COR-L47 (cell line): ENCODE data around the gene MON2.

Experiments
- DNase-seq: peaks from one replicate; lab custom pipeline; 2025; lab: John Stamatoyannopoulos, UW

The MON2 gene

GRCh38 chr12:62613081-62613480 is 146.5 kb downstream of the MON2 start:
- DNase-seq: no peak

DNA sequence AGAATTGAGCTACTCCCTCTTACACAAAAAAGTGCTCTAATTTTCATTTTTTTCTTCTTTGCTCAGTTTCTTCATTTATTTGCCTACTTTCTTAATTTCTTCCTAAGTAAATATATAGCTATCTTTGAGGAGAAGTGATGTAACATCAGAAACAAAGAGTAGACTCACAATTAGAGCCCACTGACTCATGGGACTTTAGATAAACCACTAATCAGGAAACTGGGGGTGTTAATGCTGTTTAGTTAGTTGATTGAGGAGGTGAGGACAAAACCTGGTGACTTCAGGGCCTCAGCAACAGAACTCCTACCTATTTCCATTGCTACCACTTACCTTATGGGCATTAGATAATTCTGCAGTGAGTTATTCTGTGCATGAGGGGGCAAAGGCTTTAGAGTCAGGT is 151.7 kb downstream of the MON2 start:
- DNase-seq: no peak

- DNase-seq: no peak
Measured at GRCh38 chr12:62618930-62619329, 152.3 kb downstream of the MON2 start.

DNA sequence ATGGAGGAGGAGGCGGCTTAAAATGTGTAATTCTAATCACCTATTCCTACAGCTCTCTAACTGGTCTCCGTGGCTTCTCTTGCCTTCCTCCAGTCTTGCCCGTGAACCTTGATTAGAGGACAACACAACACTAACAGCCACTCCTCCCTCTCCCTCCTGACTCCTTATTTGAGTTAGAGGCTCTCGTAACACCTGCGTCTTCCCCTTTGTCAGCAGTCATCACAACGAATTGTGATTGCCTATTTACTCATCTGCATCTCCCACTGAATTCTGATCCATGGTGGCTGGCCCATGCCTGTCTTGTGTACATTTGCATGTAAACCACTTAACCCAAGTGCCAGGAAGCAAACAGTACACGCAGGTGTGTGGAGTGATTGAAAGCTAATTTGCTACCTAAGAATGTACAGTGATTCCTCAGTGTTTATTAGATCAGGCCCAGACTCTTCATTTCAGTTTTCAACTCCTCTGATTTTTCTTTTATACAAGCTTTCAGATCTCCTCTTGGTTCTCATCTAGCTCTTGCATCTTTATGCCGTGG is 154.5 kb downstream of the MON2 start:
- DNase-seq: peak; percentile 92

GRCh38 chr12:62622177-62622576 is 155.6 kb downstream of the MON2 start:
- DNase-seq: no peak

GRCh38 chr12:62625228-62625627 is 158.6 kb downstream of the MON2 start:
- no peak for DNase-seq

- DNase-seq: no peak
Measured at GRCh38 chr12:62627181-62627580, 160.6 kb downstream of the MON2 start.

- no peak for DNase-seq
Measured at GRCh38 chr12:62629413-62629812, 162.8 kb downstream of the MON2 start.

DNA sequence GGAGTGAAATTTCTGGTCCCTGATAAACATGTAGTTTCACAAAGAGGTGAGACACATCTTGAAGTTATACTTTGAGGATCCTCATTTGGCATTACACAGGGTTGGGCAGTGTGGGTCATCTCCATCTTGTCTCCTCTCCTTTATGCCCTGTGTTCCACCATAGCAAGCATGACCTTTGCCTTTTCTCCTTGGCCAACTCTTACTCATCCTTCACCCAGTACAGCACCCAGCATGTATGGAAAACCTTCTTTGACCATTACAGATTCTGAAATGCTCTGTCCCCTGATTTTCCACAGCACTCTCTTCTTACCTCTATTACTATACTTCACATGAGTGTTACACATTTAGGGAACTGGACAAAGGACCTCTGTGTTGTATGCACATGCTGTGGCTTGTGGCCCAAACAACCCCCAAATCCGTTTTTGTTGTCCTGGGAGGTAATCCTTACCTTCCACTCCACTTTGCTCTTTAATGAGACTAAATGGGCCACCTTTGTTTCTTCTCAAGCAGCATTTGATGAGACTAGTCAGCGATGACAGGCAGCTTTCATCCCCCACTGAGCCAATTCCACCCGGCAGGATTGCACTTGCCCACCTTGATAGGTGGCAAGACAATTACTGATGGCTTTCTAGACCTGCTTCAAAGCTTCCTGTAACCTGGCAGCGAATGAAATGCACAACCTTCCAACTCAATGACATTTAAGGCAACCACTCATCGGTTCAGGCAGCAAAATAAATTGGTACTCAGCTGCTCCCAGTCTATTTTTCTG is 163.5 kb downstream of the MON2 start:
- peak; percentile 81 for DNase-seq

- DNase-seq: peak; percentile 72
Measured at GRCh38 chr12:62631471-62632410, 165.1 kb downstream of the MON2 start.

DNA sequence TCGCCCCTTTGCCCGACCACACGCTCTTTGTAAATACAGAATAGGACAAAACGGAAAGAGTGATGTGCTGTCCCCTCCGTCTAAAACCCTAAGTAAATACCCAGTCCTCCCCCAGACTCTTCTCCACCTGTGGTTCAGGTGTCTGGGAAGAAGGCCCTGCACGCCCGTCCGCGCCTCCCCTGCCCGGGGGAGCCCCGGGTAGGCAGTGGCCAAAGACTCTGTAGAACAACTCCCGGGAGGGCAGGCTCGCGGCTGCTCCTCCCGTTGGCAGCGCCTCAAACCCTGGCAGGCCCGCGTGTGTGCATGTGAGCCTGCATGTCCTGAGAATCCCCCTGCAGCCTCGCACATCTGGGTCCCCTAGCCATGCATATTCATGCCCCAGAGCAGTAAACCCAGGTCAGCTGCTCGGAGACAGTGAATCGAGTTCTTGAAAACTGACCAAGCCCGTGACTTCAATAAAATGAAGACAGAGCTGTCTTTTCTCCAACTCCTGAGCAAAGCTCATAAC is 165.8 kb downstream of the MON2 start:
- DNase-seq: no peak

GRCh38 chr12:62635649-62636048 is 169.0 kb downstream of the MON2 start:
- no peak for DNase-seq

DNA sequence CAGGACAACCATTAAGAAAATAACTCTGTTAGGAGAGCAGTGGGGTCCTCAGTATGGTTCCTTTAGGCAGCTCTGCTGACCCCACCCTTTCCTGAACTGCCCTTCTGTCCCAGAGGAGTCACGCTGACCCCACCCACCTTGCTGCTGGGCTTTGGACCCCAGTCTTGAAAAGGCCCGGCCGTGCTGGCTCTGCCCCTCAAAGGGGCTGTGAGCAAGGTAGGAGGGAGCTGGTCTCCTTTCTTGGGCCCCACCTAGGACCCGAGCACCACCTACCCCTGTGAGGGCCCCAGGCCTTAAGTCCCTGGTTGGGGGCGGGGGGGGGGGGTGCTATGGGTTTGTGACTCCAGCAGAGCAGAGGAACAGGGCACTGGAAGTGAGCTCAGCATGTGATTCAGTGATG is 171.1 kb downstream of the MON2 start:
- no peak for DNase-seq

- DNase-seq: no peak
Measured at GRCh38 chr12:62640910-62641448, 174.4 kb downstream of the MON2 start.

DNA sequence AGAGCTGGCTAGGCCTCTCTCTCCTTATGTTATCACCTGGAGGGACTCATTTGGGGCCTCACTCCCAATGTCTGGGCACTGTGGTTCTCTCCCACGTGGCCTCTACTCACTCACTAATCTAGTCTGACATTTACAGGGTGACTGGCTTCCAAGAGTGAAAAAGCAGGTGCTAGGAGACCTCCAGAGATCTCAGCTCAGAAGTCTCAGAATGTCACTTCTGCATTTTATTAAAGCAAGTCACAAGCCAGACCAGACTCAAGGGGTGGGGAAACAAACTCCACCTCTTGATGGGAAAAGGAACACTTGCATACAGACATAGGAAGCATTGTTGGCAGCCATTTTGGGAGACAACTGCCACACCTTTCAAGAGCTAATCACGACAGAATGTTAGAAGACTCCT is 175.9 kb downstream of the MON2 start:
- DNase-seq: no peak

- no peak for DNase-seq
Measured at GRCh38 chr12:62643486-62643885, 176.9 kb downstream of the MON2 start.

GRCh38 chr12:62646566-62646965 is 179.9 kb downstream of the MON2 start:
- no peak for DNase-seq

DNA sequence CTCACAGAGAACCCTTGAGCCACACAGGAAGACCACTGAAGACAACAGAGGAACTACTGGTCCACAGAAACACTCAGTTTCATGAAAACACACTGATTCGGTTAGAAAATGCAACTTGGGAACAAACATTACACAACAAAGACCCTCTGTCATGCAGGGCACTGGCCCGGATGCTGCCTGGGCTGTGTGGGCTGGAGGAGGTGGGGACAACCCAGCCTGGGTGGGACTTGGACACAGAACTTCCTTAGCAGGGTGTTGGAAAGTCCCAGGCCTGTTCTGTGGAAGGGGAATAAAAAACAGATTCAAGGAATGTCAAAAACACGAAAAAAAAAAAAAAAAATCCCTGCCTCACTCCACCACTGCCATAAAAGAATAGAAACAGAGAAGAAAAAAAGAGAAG is 181.0 kb downstream of the MON2 start:
- no peak for DNase-seq

DNA sequence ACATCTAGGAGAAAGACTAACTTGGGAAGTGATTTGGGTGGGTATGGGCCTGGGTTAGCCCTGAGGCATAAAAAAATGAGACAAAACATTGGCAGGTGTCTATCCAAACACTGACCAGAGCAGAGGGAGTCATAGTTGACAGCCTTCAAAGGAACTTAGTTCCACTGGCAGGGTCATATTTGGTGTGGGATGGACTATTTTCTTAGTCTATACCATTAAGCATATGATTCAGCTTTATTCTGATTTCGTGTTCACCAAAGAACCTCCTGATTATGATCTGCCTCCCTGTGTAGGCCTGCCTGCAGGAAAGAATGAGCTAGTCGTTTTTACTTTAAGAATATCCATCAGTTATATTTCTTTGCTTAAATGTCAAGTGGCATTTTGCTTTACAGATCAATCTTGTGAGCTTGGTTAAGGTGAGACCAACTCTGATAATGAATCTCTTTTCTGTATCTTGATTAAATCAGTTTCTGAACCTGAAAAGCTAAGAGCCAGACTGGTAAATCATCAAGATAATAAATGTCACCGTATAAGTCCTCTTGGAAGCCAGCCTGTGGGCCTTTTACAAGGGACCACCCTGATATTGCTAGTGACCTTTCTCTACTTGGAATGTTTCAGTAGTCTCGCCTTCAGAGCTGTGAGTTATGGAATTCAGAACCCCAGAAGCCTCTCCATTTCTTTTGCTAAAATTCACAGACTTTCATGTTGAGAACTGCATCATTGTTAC is 182.9 kb downstream of the MON2 start:
- no peak for DNase-seq
